Activated T-helper 2 cell treated with anti-CD3 and anti-CD28 coated beads, Interferon-gamma antibody, Interleukin-2, Interleukin-4, amounts not matched to agents 10 μg/mL and 5 μg/mL and 100 μg/mL, durations not matched to agents 14 hours and 24 hours and 36 hours (primary cell): ENCODE measurements around the gene CCDC81. TPM values are rescaled to one million over a fixed set of nuclear protein-coding genes. Genes with fewer than 3 reads are reported as not detected.
"Not testable (repeated sequence)": the region's sequence is repeated elsewhere in the genome, so short reads cannot be mapped to it uniquely, and the experiment has no call there.

Source experiments
- DNase-seq: peaks from one replicate; pipeline ENCODE4 v3.0.0; 2021; ENCODE audit warnings: low spot score
- H3K27ac Mint-ChIP-seq: one replicate; pipeline ENCODE4 v1.8.0; 2021; ENCODE audit warnings: mixed read lengths
- H3K27me3 Mint-ChIP-seq: one replicate; pipeline ENCODE4 v1.8.0; 2021; ENCODE audit warnings: low read depth, mixed read lengths
- H3K36me3 Mint-ChIP-seq: one replicate; pipeline ENCODE4 v1.8.0; 2021; ENCODE audit warnings: low read depth, mixed read lengths
- H3K4me1 Mint-ChIP-seq: one replicate; pipeline ENCODE4 v1.8.0; 2021; ENCODE audit warnings: low read depth, mixed read lengths
- H3K4me3 Mint-ChIP-seq: one replicate; pipeline ENCODE4 v1.8.0; 2021; ENCODE audit warnings: low read depth, mild to moderate bottlenecking, moderate library complexity, mixed read lengths
- H3K9me3 Mint-ChIP-seq: one replicate; pipeline ENCODE4 v1.8.0; 2021; ENCODE audit warnings: mixed read lengths
- intact Hi-C: fragments of 100-400 bp; cut with micrococcal nuclease; formaldehyde crosslinking; loops from one replicate; pipeline ENCODE4 v1.15.1; 2023
- total RNA-seq: library from RNA; stranded (reverse); gene quantifications from 2 replicates; pipeline ENCODE4 v1.2.3, GENCODE V29; 2022

CCDC81 gene
- total RNA-seq, 1 donor from 2014 or later, result 1.5 TPM

DNA sequence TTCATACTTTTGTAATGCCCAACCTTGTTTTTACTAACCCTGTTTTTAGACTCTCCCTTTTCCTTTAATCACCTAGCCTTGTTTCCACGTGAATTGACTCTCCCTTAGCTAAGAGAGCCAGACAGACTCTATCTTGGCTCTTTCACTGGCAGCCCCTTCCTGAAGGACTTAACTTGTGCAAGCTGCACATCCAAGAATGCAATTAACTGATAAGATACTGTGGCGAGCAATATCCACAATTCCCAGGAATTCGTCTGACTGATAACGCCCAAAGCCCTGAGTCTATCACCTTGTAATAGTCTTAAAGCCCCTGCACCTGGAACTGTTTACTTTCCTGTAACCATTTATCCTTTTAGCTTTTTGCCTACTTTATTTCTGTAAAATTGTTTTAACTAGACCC, 48.8 kb downstream of the CCDC81 start:
- H3K36me3 Mint-ChIP-seq, DNase-seq, H3K4me1 Mint-ChIP-seq, H3K4me3 Mint-ChIP-seq, H3K27ac Mint-ChIP-seq, H3K9me3 Mint-ChIP-seq, intact Hi-C loops, H3K27me3 Mint-ChIP-seq: not testable (repeated sequence)

DNA sequence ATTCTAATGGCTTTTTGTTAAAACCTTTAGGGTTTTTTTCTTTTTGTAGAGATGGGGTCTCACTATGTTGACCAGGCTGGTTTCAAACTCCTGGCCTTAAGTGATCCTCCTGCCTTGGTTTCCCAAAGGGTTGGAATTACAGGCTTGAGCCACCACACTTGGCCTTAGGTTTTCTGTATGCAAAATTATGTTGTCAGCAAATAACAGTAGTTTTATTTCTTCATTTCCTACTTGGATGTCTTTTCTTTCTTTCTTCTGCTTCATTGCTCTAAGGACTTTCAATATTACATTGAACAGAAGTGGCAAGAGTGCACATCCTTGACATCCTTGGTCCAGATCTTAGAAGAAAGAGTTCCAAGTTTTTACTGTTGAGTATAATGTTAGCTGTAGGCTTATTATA, 52.8 kb downstream of the CCDC81 start:
- H3K9me3 Mint-ChIP-seq, result peaks cover 7% of the 10 kb centered on the region
- no peak overlapping the region for H3K27ac Mint-ChIP-seq
- no peaks in the 10 kb centered on the region for H3K36me3 Mint-ChIP-seq
- peaks cover 11% of the 10 kb centered on the region for H3K27me3 Mint-ChIP-seq
- intact Hi-C loops, result no loop called here
- no peaks in the 10 kb centered on the region for H3K4me1 Mint-ChIP-seq
- no peak for DNase-seq
- H3K4me3 Mint-ChIP-seq, result no peak overlapping the region

- peak overlapping the region; percentile 75 for H3K4me3 Mint-ChIP-seq
- H3K27ac Mint-ChIP-seq, result no peak overlapping the region
- H3K36me3 Mint-ChIP-seq, result peaks cover 2% of the 10 kb centered on the region
- intact Hi-C loops, result no loop called here
- H3K4me1 Mint-ChIP-seq, result no peaks in the 10 kb centered on the region
- H3K9me3 Mint-ChIP-seq, result peaks cover 7% of the 10 kb centered on the region
- DNase-seq, result no peak
- H3K27me3 Mint-ChIP-seq, result peaks cover 9% of the 10 kb centered on the region
These were observed 56.6 kb downstream of the CCDC81 start for GRCh38 chr11:86431258-86431657.

DNA sequence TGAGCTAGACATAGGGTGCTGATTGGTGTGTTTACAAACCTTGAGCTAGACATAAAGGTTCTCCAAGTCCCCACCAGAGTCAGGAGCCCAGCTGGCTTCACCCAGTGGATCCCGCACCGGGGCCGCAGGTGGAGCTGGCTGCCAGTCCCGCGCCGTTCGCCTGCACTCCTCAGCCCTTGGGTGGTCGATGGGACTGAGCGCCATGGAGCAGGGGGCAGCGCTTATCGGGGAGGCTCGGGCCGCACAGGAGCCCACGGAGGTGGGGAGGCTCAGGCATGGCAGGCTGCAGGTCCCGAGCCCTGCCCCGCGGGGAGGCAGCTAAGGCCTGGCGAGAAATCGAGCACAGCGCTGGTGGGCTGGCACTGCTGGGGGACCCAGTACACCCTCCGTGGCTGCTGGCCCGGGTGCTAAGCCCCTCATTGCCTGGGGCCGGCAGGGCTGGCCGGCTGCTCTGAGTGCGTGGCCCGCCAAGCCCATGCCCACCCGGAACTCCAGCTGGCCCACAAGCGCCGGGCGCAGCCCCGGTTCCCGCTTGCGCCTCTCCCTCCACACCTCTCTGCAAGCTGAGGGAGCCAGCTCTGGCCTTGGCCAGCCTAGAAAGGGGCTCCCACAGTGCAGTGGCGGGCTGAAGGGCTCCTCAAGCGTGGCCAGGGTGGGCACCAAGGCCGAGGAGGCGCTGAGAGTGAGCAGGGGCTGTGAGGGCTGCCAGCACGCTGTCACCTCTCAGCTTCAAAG, 58.8 kb downstream of the CCDC81 start:
- H3K36me3 Mint-ChIP-seq, intact Hi-C loops, DNase-seq, H3K27ac Mint-ChIP-seq, H3K4me1 Mint-ChIP-seq, H3K27me3 Mint-ChIP-seq, H3K4me3 Mint-ChIP-seq, H3K9me3 Mint-ChIP-seq: not testable (repeated sequence)

- Mint-ChIP-seq H3K4me3 (no peak overlapping the region), H3K36me3 (peaks cover 2% of the 10 kb centered on the region), H3K9me3 (no peaks in the 10 kb centered on the region), H3K4me1 (peaks cover 8% of the 10 kb centered on the region), H3K27me3 (no peaks in the 10 kb centered on the region), H3K27ac (no peak overlapping the region)
- intact Hi-C loops, result no loop called here
- DNase-seq, result no peak
These were observed 61.0 kb downstream of the CCDC81 start for GRCh38 chr11:86435711-86436110.

DNA sequence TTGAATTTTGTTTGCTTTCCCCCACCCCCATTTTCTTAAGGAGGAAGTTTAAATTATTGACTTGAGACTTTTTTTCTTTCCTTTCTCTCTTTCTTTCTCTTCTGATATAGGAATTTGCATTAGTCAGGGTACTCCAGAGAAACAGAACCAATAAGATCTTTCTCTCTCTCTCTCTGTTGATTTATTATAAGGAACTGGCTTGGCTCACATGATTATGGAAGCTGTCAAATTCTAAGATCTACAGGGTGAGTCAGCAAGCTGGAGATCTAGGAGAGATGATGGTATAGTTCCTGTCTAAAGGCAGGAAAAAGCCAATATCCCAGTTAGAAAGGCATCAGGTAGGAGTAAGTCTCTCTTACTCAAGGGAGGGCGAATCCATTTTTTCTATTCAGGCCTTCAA, 64.0 kb downstream of the CCDC81 start:
- no peak for DNase-seq
- Mint-ChIP-seq H3K4me1 (peaks cover 28% of the 10 kb centered on the region), H3K27ac (no peak overlapping the region), H3K9me3 (no peaks in the 10 kb centered on the region), H3K27me3 (no peaks in the 10 kb centered on the region), H3K36me3 (no peaks in the 10 kb centered on the region), H3K4me3 (no peak overlapping the region)
- intact Hi-C loops, result no loop called here

DNA sequence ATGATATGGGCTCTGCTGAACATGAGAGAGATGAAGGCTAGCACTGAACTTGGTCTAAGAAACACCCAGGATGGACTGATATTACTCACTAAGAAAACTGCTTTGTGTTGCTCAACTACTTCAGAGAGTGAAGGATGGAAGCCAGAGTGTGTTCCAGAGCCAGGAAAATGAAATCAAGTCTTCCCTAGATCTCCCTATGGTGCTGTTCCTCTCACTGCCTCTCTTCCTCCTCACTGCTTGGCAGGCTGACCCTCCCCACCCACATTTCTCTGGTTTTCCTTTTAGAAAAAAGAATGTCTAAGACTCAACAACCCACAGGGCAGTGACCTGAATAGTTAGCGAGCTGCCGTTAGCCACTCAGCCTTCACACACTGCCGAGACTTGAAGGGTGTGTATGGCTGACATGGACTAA, 65.6 kb downstream of the CCDC81 start:
- Mint-ChIP-seq H3K27me3 (no peaks in the 10 kb centered on the region), H3K9me3 (no peaks in the 10 kb centered on the region), H3K4me1 (peaks cover 43% of the 10 kb centered on the region), H3K36me3 (no peaks in the 10 kb centered on the region), H3K4me3 (no peak overlapping the region), H3K27ac (no peak overlapping the region)
- no peak for DNase-seq
- intact Hi-C loops, result loop anchor here (10.0 kb wide), 3 partner anchors 226 to 496 kb away; partner anchors contain the start of gene PICALM

GRCh38 chr11:86440843-86441242, 66.2 kb downstream of the CCDC81 start:
- Mint-ChIP-seq H3K9me3 (peaks cover 2% of the 10 kb centered on the region), H3K4me3 (no peak overlapping the region), H3K27me3 (no peaks in the 10 kb centered on the region), H3K4me1 (peaks cover 46% of the 10 kb centered on the region), H3K27ac (peak overlapping the region; percentile 19), H3K36me3 (no peaks in the 10 kb centered on the region)
- DNase-seq, result no peak
- intact Hi-C loops, result loop anchor here (10.0 kb wide), 3 partner anchors 226 to 496 kb away; partner anchors contain the start of gene PICALM

GRCh38 chr11:86442420-86442819, 67.7 kb downstream of the CCDC81 start:
- intact Hi-C loops, result loop anchor here (10.0 kb wide), 3 partner anchors 228 to 498 kb away; partner anchors contain the start of gene PICALM
- Mint-ChIP-seq H3K27me3 (no peaks in the 10 kb centered on the region), H3K4me3 (no peak overlapping the region), H3K9me3 (peaks cover 4% of the 10 kb centered on the region), H3K36me3 (peaks cover 7% of the 10 kb centered on the region), H3K4me1 (peaks cover 56% of the 10 kb centered on the region), H3K27ac (peak overlapping the region; percentile 79)
- no peak for DNase-seq

DNA sequence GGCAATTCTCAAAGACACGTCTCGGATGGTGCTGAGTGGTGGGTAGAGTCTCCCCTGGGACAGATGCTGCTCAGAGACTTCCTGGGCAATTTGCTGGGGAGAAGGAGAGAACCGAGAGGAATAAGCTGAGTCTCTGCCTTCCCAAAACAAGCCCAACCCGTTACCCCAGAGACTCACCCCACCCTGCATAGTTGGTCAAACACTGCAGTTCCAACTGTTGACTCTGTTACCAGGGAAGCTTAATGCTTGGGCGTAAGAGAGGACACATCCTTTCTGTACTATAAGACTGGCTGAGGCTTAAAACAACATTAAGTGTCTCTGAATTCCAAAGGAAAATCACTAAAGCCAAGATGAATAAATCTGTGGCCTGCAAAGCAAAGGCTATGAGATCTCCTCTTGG, 68.1 kb downstream of the CCDC81 start:
- H3K27ac Mint-ChIP-seq, result peak overlapping the region; percentile 79
- intact Hi-C loops, result loop anchor here (10.0 kb wide), 3 partner anchors 228 to 498 kb away; partner anchors contain the start of gene PICALM
- peaks cover 56% of the 10 kb centered on the region for H3K4me1 Mint-ChIP-seq

DNA sequence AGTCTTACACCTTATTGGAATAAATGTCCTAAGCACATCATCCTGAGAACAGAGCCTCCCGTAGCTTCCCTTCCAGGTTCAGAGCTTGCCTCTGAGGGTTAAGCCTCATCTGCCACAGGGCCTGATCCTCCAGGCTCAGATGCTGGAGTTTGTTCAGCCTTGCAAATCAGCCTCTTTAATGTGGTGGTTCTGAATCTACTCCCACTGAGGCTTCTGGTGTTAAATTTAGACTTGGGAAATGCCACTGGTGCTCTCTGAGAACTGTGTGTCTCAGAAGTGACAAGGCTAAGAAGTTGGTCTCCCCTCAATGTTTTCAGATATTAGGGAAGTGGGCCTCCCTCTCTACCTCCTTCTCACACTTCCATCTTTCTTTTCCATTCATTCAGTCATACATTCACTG, 68.7 kb downstream of the CCDC81 start:
- Mint-ChIP-seq H3K9me3 (peaks cover 4% of the 10 kb centered on the region), H3K27me3 (no peaks in the 10 kb centered on the region), H3K4me3 (no peak overlapping the region)

More for the DNA sequence above, 68.1 kb downstream of the CCDC81 start:
- no peaks in the 10 kb centered on the region for H3K27me3 Mint-ChIP-seq
- no peak overlapping the region for H3K4me3 Mint-ChIP-seq
- H3K9me3 Mint-ChIP-seq, result peaks cover 4% of the 10 kb centered on the region
- H3K36me3 Mint-ChIP-seq, result peaks cover 7% of the 10 kb centered on the region
- DNase-seq, result no peak

DNA sequence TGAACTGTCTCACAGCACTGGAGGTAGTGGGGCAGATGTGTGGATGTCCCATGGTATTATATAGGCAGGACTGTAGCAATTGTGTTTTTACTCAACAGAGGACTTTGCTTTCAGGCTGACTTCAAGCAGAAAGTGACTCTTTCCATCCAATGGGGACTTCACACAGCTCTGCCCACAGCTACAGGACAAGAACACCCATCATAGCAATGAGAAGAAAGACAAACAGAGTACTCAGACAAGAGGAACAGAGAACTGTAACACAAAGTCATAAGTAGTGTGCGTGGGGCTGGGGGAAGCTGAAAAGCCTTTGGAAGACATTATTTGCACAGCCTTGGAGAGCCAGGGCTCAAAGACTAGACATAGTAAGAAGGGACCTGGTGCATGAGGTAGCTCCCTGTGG, 70.3 kb downstream of the CCDC81 start:
- no peak for DNase-seq
- Mint-ChIP-seq H3K4me3 (no peak overlapping the region), H3K27ac (peak overlapping the region; percentile 79), H3K4me1 (peaks cover 54% of the 10 kb centered on the region), H3K9me3 (peaks cover 4% of the 10 kb centered on the region), H3K36me3 (peaks cover 12% of the 10 kb centered on the region), H3K27me3 (no peaks in the 10 kb centered on the region)
- intact Hi-C loops, result loop anchor here (5.0 to 10.0 kb wide), 4 partner anchors 158 to 500 kb away; partner anchors contain the start of gene PICALM

More for the DNA sequence above, 68.7 kb downstream of the CCDC81 start:
- intact Hi-C loops, result loop anchor here (10.0 kb wide), 3 partner anchors 229 to 499 kb away; partner anchors contain the start of gene PICALM
- DNase-seq, result no peak
- Mint-ChIP-seq H3K27ac (peak overlapping the region; percentile 79), H3K36me3 (peaks cover 12% of the 10 kb centered on the region), H3K4me1 (peaks cover 56% of the 10 kb centered on the region)

DNA sequence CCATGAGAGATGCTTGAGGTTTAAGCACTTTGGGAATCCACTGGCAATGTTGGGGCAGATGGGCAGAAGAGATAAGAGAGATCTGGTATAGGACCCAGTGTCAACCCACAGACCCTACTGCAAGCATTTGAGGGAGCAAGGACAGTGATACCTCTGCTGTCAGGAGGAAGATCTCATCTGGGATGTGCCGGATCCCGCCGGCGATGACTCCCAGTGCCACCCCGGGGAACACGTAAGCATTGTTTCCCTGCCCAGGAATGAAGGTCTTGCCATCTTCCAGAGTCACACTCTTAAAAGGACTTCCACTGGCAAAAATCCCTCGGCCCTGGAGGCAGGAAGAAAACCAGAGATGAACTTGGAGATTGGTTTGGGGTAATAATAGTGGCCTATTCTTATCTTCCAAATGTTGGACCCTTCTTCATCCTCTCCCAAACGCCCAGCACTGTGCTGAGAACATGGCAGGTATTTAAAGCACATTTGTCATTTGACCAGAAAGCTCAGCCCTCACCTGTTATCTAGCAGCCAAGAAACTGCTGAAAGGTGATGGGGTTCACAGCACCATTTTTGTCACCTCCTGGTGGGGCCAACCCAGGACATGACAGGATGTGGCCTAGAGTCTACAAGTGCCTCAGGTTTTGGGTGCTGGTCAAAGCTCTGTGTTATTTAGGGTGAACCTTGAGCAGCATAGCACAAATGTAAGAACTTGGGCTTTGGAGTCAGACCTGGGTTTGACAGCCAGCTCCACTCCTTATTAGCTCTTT, 71.7 kb downstream of the CCDC81 start:
- no peak overlapping the region for H3K4me3 Mint-ChIP-seq
- peaks cover 45% of the 10 kb centered on the region for H3K4me1 Mint-ChIP-seq
- intact Hi-C loops, result loop anchor here (5.0 to 10.0 kb wide), 4 partner anchors 159 to 502 kb away; partner anchors contain the start of gene PICALM
- H3K9me3 Mint-ChIP-seq, result peaks cover 4% of the 10 kb centered on the region
- H3K27ac Mint-ChIP-seq, result peak overlapping the region; percentile 74
- peaks cover 12% of the 10 kb centered on the region for H3K36me3 Mint-ChIP-seq
- no peak for DNase-seq
- H3K27me3 Mint-ChIP-seq, result no peaks in the 10 kb centered on the region
